HG03354 (cell line): ENCODE results near the gene ABAT.

Experiments
- ATAC-seq: cut with Tn5 transposase; IDR thresholded peaks from one replicate; pipeline ENCODE4 v1.9.1; 2021; ENCODE audit warnings: mild to moderate bottlenecking; ENCODE audit not compliant: unreplicated experiment, poor library complexity, severe bottlenecking

The ABAT gene

DNA sequence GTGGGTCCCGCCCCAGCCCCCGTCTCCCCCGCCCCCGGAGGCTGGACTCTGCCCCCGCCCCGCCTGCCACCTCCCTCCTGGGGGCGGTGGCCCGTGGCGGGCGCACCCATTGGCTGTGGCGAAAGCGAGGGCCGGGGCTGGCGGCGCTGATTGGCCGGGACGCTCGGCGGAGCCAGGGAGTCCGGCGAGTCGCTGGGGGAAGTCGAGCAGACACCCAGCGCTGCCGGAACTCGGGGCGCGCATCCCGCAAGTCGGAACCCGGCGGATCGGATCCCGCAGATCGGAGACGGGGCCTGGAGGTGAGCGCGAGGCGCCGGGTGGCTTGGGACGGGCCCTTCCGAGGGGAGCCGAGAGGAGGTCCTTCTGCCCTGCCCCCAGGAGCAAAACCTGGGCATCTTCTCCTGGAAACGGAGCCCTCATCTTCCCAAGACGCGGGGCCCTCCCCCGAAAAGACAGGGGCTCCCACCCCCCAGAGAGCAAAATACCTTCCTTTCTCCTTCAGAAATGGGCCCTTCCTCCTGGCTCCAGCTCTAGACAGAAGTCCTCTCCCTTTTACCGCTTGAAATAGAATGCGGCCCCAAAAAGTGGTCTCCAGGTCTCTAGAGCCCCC is at the start of gene ABAT:
Gene ABAT, plus strand, starts transcription at position 205 of the 610 bp plus-strand sequence. CDS start 61,123 bp downstream, outside the sequence.
- peak; percentile 100 for ATAC-seq

DNA sequence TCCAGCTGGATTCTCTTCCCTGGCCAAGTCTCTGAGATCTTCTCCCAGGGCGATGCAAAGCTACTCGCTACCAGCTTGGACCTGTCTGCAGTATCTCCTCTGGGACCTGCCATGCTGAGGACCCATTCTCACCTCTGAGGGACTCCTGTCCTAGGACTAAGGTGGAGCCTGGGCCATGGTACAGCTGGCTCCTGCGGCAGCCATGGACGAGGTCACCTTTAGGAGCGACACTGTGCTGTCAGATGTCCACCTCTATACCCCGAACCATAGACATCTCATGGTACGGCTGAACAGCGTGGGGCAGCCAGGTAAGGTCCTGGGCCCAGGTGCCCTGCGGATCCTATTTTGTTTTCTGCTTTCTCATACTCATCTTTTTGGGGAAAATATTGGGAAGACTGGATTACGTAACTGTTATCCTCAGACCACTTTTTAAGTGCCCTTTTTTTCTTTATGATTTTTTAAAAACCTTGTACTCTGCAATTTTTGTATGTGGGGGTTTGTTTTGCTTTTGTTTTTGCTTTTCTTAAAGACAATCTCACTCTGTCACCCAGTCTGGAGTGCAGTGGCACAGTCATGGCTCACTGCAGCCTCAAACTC is 48.8 kb upstream of the ABAT start:
- ATAC-seq: no peak

DNA sequence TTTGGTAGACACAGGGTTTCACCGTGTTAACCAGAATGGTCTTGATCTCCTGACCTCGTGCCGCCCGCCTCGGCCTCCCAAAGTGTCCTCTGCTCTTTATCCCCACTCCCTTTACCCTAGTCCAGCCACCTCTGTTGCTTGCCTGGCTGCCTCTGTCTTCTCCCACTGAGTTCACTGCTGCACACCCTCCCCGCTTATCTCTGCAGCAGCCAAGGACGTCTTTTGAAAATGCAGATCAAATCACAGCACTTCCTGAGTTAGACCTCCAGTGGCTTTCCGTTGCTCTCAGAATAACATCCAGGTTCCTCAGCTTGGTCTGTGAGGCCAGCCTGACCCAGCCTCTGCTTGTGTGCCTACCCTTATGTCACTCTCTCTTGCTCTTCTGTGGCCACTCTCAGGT is 47.5 kb upstream of the ABAT start:
- no peak for ATAC-seq

DNA sequence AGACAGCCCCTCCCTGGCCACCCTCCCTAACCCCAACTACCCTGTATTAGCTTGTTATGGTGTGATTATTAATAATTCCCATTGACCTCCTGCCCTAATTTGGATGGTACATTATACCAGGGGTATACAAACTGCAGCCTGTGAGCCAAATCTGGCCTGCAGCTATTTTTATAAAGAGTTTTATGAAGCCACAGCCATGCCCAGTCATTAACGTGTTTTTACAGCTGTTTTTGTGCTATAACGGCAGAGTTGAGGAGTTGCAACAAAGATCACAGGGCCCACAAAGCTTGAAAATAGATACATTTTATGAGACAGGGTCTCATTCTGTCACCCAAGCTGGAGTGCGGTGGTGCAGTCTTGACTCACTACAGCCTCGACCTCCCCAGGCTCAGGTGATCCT is 47.0 kb upstream of the ABAT start:
- no peak for ATAC-seq

DNA sequence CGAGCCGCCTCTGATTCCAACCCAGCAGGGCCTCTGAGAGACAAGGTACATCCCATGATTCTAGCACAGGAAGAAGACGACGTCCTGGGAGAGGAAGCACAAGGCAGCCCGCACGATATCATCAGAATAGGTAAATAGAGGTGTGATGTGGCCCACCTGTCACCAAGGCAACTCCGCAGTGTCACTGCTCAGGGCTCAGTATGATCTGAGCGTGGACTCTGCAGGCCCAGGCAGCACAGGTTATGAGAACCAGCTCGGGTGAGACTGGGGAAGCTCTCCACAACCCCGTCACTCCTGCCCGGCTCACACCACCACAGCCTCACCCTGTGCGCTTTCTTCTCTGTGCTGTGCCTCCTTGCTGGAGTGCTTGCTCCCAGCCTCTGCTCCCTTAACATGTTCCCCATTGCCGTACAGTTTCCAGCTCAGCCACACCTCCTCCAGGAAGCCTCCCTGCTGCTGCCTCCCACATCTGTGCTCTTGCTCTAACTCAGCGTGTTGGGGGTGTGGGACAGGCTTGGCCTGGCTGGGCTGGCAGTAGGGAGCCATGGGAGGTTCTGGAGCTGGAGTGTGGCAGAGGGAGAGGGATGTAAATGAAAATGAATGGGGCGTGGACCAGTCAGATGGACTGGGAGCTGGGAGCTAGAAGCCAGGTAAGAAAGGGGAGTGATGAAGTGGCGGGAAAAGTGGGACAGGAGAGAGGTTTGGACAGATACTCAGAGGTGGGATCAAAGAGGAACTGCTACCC is 45.3 kb upstream of the ABAT start:
- no peak for ATAC-seq

DNA sequence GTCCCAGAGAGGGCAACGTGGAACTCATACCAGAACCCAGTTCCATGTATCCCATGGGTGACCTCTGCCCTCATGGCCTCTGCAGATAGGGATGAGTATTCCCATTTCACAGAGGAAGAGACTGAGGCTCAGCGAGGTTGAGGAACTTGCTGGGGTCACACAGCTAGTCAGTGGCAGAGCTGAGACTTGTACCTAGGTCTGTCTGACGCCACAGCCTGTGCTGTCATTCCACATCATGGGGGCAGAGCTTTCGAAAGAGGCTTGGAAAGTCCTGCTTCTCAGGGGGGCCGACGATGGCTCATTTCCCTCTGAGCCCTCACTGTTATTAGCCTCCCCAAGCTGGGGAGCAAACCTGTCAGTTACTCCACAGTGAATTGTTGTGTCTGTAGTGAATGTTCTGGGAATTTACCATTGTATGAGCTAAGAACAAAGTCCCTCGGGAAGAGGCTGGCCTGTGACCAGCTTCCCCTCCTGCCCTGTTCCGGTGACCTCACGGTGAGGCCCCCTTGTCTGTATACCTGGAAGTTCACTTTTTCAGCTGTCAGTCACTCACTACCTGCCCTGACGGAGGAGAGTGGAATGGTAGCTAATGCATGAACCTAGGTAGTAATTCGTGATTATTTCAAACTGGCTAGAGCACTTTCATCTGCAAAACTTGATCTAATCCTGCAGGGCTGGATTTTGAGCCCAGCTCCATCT is 44.0 kb upstream of the ABAT start:
- no peak for ATAC-seq

DNA sequence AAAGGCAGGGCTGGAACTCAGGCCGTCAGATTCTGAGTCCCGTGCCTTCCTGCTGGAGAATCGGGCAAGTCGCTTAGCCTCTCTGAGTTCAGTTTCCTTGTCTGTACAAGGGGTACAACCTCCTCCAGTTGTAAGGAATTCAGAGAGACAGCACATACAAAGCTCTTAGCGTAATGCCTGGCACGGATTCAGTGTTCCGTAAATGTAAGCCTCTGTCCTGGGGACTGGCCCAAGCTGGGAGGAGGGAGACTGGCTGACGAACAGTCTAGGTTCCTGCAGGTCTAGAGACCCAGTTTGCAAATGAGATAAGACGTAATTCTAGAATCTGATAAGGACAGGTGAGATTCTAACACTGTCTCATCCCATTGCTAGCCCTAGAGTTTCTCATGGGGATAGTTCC is 43.0 kb upstream of the ABAT start:
- no peak for ATAC-seq

DNA sequence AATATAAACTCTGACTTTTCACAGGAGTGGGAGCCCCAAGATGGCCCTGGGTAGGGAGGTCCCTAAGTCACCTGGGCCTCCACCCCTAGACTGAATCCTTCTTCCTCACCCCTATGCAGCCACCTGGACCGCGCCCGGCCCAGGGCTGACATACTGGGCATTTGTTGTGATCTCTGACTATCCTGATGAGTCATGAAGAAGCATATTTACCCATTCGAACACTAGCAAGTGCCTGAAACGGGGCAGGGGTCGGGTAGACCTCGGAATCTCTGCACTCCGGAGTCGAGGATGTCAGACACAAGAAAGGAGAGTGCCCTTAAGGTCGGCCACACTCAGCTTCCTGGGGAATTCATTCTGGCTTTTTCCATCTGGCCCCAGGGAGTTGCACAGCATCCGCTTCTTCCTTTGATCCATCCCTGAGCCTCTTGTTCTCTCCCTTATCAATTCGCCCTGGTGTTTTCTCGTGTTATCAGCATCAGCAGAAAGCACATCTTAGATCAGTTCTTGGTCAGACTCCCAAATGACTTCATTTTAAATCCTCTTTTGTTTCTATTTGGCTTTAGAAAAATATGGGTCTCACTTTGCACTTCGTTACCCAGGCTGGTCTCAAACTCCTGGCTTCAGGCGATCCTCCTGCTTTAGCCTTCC is 42.5 kb upstream of the ABAT start:
- no peak for ATAC-seq

DNA sequence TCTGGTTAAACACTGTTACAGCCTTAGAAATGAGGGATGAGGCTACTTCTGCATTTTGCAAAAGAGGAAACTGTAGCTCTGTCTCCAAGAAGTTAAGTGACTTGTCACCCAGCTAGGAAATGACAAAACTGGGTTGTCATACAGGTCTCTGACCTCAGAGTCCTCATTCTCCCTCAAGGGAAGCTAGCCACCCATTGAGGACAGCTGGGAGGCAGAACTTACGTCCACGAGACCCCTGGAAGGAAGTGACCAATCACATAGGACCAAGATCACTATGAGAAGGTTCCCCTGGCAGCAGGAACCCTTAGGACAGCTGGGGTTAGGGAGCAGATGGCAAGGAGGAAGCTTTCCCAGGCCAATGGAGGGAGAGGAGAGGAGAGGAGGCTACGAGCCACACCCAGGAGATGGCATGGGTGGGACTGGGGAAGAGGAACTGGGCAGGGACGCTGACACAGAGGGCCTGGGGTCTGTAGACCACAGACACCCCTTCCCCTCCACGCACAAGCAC is 41.7 kb upstream of the ABAT start:
- no peak for ATAC-seq

DNA sequence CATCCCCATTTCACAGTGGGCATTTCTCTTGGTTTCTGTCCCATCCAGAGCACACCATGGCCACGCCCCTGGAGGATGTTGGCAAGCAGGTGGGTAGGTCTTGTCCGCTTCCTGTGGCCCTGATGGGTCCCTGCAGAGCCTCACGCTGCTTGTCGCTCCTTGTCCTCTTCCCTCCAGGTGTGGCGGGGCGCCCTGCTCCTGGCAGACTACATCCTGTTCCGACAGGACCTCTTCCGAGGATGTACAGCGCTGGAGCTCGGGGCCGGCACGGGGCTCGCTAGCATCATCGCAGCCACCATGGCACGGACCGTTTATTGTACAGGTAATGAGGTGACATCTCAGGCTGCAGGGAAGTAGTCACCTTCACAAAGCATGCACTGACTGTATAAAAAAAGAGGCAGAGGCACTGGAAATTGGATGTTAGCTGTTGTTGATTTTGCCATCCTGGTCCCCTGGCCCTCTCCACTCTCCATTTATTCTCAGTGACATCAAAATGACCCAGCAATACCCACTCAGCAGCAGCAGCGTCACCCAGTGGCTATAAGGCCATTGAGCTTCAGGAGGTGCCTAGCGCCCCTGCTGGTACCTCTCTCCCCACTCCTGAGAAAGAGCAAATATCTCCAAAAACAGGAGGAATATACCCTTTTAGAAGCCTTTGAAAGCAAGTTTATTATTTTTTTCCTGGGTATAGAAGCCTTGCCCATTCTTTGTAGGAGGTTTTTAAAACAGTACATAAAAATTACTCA is 39.3 kb upstream of the ABAT start:
- ATAC-seq: no peak

DNA sequence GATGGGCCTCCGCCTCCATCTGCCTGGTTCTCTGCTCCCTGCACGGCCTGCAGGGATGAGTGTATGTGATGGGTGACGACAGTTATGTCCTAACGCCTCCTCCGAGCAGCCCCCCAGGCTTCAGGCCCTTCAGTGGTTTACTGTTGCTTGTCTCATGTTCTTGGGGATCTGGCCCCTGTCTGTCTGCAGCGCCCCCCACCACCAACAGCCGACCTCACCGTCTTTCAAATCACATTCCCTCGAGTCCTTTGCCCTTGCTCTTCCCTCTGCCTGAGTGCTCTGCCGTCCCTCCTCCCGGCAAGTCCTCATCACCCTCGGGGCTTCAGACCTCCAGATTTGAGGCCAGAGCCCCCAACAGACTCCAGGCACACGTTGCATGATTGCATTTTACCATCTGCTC is 34.7 kb upstream of the ABAT start:
- no peak for ATAC-seq

DNA sequence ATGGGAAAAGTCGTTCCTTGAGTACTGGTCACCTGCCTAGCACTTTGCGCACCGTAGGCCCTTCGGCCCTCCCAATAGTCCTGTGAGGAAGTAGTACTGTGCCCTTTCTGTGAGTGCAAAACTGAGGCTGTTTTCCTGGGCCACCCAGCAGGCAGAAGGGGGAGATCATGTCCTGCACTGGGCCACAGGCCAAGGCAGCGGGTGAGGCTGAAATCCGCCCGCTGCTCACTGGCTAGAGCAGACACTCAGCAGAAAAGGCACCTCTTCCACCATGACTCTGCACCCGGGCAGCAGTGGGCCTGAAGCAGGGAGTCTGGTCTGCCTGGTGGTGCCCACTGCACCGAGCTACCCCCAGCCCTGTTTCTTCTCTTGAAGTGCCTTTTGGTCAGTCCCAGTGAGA is 32.7 kb upstream of the ABAT start:
- ATAC-seq: no peak

DNA sequence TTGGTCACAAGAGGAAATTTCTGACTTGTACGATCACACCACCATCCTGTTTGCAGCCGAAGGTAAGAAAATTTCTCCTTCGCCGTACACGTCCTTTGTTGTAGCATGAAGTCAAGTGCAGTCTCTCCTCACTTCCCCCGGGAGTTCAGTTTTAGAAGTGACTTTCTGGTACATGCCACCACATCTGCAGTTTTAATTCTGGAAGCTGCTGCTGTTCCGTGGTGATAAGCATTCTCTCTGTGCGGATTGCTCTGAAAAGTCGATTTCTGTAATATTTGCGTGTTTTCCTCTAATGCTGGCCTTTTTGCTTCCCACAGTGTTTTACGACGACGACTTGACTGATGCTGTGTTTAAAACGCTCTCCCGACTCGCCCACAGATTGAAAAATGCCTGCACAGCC is 32.3 kb upstream of the ABAT start:
- ATAC-seq: no peak

DNA sequence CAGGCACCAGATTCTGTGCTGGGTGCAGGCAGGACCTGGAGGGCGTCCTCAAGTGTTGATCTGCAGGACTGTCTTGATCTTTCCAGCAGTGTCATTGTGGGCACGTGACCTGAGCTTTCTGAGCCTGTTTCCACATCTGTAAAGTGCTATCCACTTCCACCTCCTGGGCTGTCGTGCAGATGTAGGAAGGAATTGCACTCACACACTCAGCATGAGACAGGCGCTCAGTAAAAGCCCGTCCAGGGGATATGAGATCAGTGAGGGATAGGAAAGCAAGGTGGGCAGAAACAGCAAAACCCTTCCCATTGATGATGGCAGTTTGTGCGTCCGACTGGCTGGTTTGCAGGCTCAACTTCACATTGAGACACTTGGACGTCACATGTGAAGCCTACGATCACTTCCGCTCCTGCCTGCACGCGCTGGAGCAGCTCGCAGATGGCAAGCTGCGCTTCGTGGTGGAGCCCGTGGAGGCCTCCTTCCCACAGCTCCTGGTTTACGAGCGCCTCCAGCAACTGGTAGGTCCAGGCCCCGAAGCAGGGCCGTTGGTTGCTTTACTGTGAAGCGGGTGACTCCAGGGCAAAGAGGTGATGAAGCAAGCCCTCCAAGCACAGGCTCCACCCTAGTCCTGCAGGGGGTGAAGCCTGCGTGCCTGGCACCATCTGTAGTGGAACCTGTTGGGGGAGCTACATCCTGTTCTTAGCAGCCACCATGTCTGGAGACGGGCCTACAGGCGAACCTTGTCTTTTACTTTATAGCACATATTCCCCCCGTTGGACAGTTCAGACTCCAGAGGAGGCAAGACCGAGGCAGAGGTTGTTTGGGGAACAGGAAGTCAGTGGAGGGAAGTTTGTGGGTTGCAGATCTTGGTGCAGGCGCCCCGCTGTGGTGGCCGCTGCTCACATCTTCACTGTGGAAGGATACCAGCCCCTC is 29.9 kb upstream of the ABAT start:
- no peak for ATAC-seq

DNA sequence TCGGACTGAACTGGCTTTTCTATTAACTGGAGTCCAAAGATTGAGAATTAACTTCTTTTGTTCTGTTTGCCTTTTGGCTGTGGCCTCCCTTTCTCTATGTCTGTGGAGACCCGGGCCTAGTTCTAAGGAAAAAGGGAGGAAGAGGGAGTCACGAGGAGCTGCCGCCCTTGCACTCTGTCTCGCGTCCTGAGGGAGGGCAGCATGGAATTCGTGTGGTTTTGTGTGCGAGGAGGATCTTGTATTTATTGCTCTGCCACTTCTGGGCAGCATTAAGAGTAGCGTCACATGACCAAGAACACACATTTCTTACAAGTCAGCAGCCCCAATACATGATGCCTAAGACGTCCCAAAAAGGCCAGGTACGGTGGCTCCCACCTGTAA is 29.3 kb upstream of the ABAT start:
- ATAC-seq: no peak

DNA sequence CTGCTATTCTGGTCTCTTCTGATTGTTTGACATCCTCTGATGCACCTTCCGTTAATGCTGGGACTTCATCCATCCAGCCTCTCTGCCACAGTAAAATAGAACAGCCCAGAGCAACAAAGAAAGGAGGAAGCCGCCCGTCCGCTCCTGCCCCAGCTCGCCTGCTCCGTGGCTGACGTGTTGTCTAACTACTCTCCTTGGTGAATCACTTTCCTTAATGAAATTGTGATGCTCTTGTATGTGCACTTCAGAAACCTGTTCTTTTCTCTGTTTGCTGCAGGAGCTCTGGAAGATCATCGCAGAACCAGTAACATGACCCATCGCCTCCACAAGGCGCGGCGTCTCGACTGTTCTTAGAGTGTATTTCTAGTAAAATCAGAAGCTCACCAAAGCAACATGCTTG is 28.6 kb upstream of the ABAT start:
- ATAC-seq: no peak

DNA sequence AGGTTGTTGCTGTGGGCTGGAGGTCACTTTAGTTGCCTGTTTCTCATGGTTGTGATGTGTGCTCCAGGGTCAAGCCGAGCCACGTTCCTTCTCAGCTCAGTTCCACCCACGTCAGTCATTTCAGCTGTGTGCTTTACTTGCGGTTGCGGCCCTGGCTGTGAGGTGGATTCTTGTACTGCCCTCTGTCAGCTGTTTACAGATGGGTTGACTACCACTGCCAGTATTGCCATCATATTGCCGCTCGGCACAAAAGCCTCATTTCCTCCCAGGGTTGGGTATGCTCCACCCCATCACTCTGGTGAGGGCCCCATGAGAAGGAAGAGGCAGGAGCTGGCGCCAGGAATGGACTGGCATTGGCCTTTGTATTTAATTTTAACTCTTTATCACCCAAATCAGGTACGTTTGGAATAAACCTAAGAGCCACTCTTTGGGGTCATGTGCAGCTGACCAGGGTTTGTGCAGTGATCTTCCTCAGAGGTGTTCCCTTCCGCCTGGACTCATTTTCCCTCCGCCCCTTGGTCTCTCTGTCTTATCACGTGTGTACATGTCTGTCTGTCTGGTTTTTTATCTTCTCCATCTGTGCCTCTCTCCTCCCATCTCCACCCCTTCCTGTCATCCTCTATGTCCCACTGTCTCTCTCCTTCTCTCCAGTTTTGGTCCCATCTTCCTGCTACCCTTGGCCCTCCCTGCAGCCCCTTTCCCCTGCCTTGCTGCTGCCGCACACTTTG is 27.9 kb upstream of the ABAT start:
- ATAC-seq: no peak
